Measurements from ENCODE around the gene FUT7. TPM values are rescaled to one million over a fixed set of nuclear protein-coding genes. Genes with fewer than 3 reads are reported as not detected.
"Not testable (repeated sequence)": the region's sequence is repeated elsewhere in the genome, so short reads cannot be mapped to it uniquely, and the experiment has no call there.

The FUT7 gene
- total and polyA plus RNA-seq, 9 of the 15 experiments (the other 6 are each of a cell fraction or from before 2014, with no cell fraction given): not detected

- H3K27me3 ChIP-seq (ENCODE audit: control insufficient read depth in 2 of 2, insufficient read depth in 2 of 2, low read length in 2 of 2); FAIRE-seq; H3K4me2 ChIP-seq (ENCODE audit: insufficient read depth, low read length); H3K9me3 ChIP-seq (replicated peaks; ENCODE audit: control insufficient read depth, insufficient read depth, low read depth, low read length); H3K4me3 ChIP-seq; CTCF ChIA-PET (ENCODE audit: low intra/inter-chr PET ratio); H3K9ac ChIP-seq (ENCODE audit: insufficient read depth in 1 of 2, low read depth in 2 of 2, low read length in 2 of 2); ATAC-seq; DNase-seq (ENCODE audit: extremely low read depth in 1 of 4, low spot score in 3 of 4); H4K20me1 ChIP-seq (replicated peaks; ENCODE audit: control insufficient read depth, insufficient read depth, low read length); H3K9me1 ChIP-seq (ENCODE audit: control insufficient read depth, insufficient read depth, low read length); BruUV-seq (replicated peaks); in situ Hi-C loops (cut with MboI); H3K79me2 ChIP-seq (ENCODE audit: control insufficient read depth, insufficient read depth, low read length); intact Hi-C loops (cut with micrococcal nuclease); H3K27ac ChIP-seq (ENCODE audit: extremely low read depth, low read depth, low read length); H2AFZ ChIP-seq (ENCODE audit: low read depth, low read length): not testable (repeated sequence)
- 69% methylated on average over 5 of the region's 9 CpGs for WGBS (ENCODE audit: insufficient coverage, low coverage, missing lambda C conversion rate)
- H3K4me1 ChIP-seq (replicated peaks in 1 of 2; ENCODE audit: control insufficient read depth in 2 of 2, insufficient read depth in 2 of 2, low read length in 2 of 2): peaks cover under 1 to 38% of the 10 kb centered on the region in 2 experiments; a peak in 4 of 5 replicates
- peaks cover 33% of the 10 kb centered on the region; the same call in 2 of the 3 replicates for H3K36me3 ChIP-seq (ENCODE audit: control insufficient read depth, insufficient read depth, low read length)
- POLR2A ChIA-PET: interaction anchor here (0.5 kb wide), 1 partner anchor 186 kb away, joined by 5 read pairs; no protein-coding TSS in a partner anchor
- 0 out of 2 replicates have a peak, but pooled peaks have one; percentile 19 for TF ChIP-seq POLR2G (IDR thresholded peaks at IDR 0.05; ENCODE audit: low read depth, low read length)
- TF ChIP-seq ARID4B (CRISPR knock-in tag; IDR thresholded peaks at IDR 0.05): peak; percentile 3; the same call in 1 of the 2 replicates
Observed at GRCh38 chr9:137062798-137063197, 30.9 kb upstream of the FUT7 start.
